GM12891 (cell line): Measurements from ENCODE around the gene CALN1.

ENCODE experiments used
- DNase-seq: peaks from one replicate; pipeline ENCODE4 v3.0.0; 2011; ENCODE audit warnings: low spot score; ENCODE audit not compliant: insufficient read length
- FAIRE-seq: peaks from 2 replicates; lab custom pipeline; 2011; peaks lifted over from hg19 to GRCh38; lab: Jason Lieb, UNC
- PAX5 ChIP-seq: IDR thresholded peaks from 2 replicates; pipeline ENCODE4 v1.6.1; 2011; ENCODE audit warnings: low read length, moderate library complexity, mild to moderate bottlenecking; ENCODE audit not compliant: insufficient read depth, severe bottlenecking
- POLR2A ChIP-seq: IDR thresholded peaks from 2 replicates; pipeline ENCODE4 v1.6.1; 2011; ENCODE audit warnings: low read depth, low read length, control low read depth
- POLR2AphosphoS5 ChIP-seq: IDR thresholded peaks from 2 replicates; pipeline ENCODE4 v1.6.1; 2011; ENCODE audit warnings: low read depth, low read length, control low read depth
- POU2F2 ChIP-seq: IDR thresholded peaks from 2 replicates; pipeline ENCODE4 v1.6.1; 2011; ENCODE audit warnings: low read depth, mild to moderate bottlenecking, control low read depth, low read length, moderate library complexity
- SPI1 ChIP-seq: IDR thresholded peaks from 2 replicates; pipeline ENCODE4 v1.6.1; 2011; ENCODE audit warnings: low read depth, low read length, control low read depth
- TAF1 ChIP-seq: IDR thresholded peaks from 2 replicates; pipeline ENCODE4 v1.6.1; 2011; ENCODE audit warnings: low read depth, low read length, control low read depth

Gene CALN1

DNA sequence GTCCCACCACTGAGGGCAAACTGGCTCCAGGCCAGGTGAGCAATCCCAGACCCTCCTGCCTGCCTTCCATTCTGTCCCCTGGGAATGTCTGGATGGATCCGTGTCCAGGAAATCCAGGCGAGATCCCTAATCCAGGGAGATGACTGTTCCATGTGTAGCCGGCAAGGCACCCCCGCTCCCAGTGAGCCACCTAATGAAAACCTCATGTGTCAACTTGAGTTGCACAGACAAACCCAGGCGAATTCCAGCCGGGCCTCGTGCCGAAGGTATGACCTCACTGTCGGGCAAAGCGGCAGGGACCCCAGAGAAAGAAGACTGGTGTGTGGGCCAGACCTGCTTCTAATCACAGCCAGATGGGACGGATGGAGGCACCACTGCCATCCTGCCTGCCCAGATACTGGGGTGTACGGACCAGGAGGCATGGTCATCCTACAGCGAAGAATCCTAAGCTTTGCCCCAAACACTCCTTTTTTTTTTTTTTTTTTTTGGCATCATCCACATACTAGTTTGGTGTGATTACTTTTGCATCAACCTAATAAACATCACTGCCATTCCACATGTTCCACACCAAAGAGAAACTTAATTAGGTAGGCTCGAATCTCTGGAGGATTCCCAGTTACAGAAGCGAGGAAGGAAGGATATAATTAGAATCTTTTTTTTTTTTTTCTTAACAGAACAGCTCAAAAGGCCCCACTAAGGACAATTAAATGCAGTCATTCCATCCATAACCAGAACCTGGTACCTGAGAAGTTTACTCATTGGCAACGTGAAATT is 313.1 kb downstream of the CALN1 start:
- TF ChIP-seq SPI1: no peak
- TF ChIP-seq POLR2AphosphoS5: no peak
- no peak for TF ChIP-seq PAX5
- no peak for TF ChIP-seq TAF1
- TF ChIP-seq POLR2A: no peak
- no peak for TF ChIP-seq POU2F2
- DNase-seq (no peak), FAIRE-seq (no peak)

- DNase-seq (no peak), FAIRE-seq (no peak)
- no peak for TF ChIP-seq SPI1
- no peak for TF ChIP-seq PAX5
- no peak for TF ChIP-seq POLR2AphosphoS5
- TF ChIP-seq TAF1: no peak
- no peak for TF ChIP-seq POLR2A
- TF ChIP-seq POU2F2: no peak
These were observed 314.9 kb downstream of the CALN1 start for GRCh38 chr7:72097226-72097625.

- TF ChIP-seq PAX5: no peak
- TF ChIP-seq POLR2AphosphoS5: no peak
- no peak for TF ChIP-seq POLR2A
- TF ChIP-seq TAF1: no peak
- no peak for TF ChIP-seq POU2F2
- no peak for TF ChIP-seq SPI1
- FAIRE-seq (no peak), DNase-seq (no peak)
These were observed 319.4 kb downstream of the CALN1 start for GRCh38 chr7:72092769-72093168.

DNA sequence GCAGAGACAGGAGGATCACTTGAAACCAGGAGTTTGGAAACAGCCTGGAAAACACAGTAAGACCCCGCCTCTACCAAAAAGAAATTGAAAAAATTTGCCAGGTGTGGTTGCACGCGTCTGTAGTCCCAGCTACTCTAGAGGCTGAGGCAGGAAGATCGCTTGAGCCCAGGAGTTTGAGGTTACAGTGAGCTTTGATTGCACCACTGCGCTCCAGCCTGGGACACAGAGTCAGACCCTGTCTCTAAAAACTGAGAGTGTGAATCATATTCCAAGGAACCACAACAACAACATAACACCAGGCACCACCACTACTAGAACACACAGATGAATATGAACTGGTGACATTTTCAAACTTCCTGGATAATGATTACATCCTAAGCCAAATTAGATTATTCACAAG is 324.2 kb downstream of the CALN1 start:
- no peak for FAIRE-seq
- TF ChIP-seq SPI1 (no peak), POU2F2 (no peak), POLR2A (no peak)
- DNase-seq: no peak

GRCh38 chr7:72080865-72081510 is 331.1 kb downstream of the CALN1 start:
- no peak for FAIRE-seq
- TF ChIP-seq PAX5: no peak
- no peak for TF ChIP-seq TAF1
- no peak for TF ChIP-seq POLR2A
- no peak for TF ChIP-seq POLR2AphosphoS5
- TF ChIP-seq SPI1: no peak
- TF ChIP-seq POU2F2: no peak
- no peak for DNase-seq

- no peak for TF ChIP-seq TAF1
- TF ChIP-seq POLR2AphosphoS5: no peak
- no peak for TF ChIP-seq POLR2A
- no peak for TF ChIP-seq POU2F2
- TF ChIP-seq SPI1: no peak
- TF ChIP-seq PAX5: no peak
- DNase-seq (no peak), FAIRE-seq (no peak)
These were observed 331.8 kb downstream of the CALN1 start for GRCh38 chr7:72080341-72080766.

DNA sequence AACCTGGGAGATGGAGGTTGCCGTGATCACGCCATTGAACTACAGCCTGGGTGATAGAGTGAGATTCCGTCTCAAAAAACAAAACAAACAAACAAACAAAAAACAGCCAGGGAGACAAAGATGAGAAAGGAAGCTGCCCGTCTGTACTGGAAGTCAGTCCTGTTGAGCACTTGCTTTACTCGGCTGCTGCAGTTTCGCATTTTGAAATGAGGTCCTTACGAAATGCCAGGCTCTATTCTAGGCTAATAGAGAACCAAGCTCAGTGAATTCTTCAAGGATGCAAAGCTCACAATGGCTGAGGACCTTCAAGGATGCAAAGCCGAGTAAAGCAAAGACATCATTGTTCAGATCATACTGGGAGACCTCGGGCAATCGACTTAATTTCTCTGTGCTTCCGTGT is 333.3 kb downstream of the CALN1 start:
- DNase-seq (no peak), FAIRE-seq (no peak)
- no peak for TF ChIP-seq POLR2AphosphoS5
- no peak for TF ChIP-seq POLR2A
- TF ChIP-seq SPI1: no peak
- no peak for TF ChIP-seq PAX5
- TF ChIP-seq TAF1: no peak
- no peak for TF ChIP-seq POU2F2

GRCh38 chr7:72078301-72078700 is 333.8 kb downstream of the CALN1 start:
- no peak for FAIRE-seq
- TF ChIP-seq POU2F2 (no peak), POLR2A (no peak), TAF1 (no peak), SPI1 (no peak), POLR2AphosphoS5 (no peak), PAX5 (no peak)
- DNase-seq: no peak

- FAIRE-seq: no peak
- no peak for TF ChIP-seq POLR2A
- TF ChIP-seq TAF1: no peak
- no peak for TF ChIP-seq POU2F2
- no peak for TF ChIP-seq PAX5
These were observed 334.4 kb downstream of the CALN1 start for GRCh38 chr7:72077786-72078185.

More at GRCh38 chr7:72077786-72078185, 334.4 kb downstream of the CALN1 start:
- no peak for DNase-seq
